ENCODE data around the gene OR2A14. TPM values are rescaled to one million over a fixed set of nuclear protein-coding genes. Genes with fewer than 3 reads are reported as not detected.

Gene OR2A14, protein sequence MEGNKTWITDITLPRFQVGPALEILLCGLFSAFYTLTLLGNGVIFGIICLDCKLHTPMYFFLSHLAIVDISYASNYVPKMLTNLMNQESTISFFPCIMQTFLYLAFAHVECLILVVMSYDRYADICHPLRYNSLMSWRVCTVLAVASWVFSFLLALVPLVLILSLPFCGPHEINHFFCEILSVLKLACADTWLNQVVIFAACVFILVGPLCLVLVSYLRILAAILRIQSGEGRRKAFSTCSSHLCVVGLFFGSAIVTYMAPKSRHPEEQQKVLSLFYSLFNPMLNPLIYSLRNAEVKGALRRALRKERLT
- polyA plus RNA-seq (2012; ENCODE audit: missing spikeins) = not detected

DNA sequence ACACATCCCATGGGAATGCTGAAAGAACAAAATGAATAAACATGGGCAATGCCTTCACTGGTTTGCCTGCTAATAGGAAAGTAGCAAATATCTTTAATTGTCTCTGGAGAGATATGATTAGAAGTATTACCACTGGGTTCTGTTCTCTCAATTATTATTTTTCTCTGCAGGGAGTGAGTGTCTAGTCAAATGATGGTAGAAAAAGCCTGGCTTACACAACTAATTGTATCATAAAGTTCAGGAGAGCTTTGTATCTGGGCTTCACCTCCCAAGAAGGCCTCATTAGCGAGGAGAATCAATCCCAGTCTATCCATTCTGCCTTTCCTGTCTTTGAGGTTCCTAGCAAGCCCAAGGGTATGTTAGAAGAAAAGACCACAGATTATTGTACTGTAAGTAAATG is at the start of gene OR2A14:
OR2A14 (plus strand) TSS at position 301 of the 400 bp plus-strand sequence. CDS start 5,937 bp downstream, outside the sequence.
- no peak for FAIRE-seq
- DNase-seq (ENCODE audit: insufficient read length) = no peak
- TF ChIP-seq POLR2AphosphoS5 (IDR thresholded peaks at IDR 0.05; ENCODE audit: low read depth, low read length) = no peak
- no peak for TF ChIP-seq POLR2A (IDR thresholded peaks at IDR 0.05; ENCODE audit: low read depth, low read length)
- no peak for TF ChIP-seq TAF1 (IDR thresholded peaks at IDR 0.05; ENCODE audit: borderline replicate concordance, low read depth, low read length)

DNA sequence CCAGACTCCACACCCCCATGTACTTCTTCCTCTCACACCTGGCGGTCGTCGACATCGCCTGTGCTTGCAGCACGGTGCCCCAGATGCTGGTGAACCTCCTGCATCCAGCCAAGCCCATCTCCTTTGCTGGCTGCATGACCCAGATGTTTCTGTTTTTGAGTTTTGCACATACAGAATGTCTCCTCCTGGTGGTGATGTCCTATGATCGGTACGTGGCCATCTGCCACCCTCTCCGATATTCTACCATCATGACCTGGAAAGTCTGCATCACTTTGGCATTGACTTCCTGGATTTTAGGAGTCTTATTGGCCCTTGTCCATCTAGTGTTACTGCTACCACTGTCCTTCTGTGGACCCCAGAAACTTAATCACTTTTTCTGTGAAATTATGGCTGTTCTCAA is 48.6 kb upstream of the OR2A14 start:
- FAIRE-seq (no peak), DNase-seq (ENCODE audit: insufficient read length) (no peak)
- TF ChIP-seq POLR2A (IDR thresholded peaks at IDR 0.05; ENCODE audit: low read depth, low read length) = no peak

DNA sequence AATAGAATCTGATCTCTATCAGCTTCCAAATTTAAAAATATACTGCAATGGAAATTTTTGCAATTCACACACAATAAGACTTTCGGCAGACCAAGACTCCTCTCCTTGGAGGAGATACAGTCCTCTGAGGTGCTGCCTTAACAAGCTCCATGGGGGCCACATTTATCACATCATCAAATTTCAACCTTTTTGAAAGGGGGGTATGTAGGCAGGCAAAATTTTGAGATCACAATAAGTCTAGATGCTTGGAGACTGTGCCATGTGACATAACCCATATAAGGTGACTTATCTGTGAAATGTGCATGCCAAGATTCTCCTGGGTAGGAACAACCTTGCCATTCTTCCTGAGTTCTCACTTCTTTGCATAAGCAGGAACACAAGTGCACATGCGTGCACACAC is 37.0 kb upstream of the OR2A14 start, which contains the start of gene OR2A12:
OR2A12 (plus strand) TSS at position 301 of the 400 bp plus-strand sequence. CDS start 8,830 bp downstream, outside the sequence.
- no peak for DNase-seq (ENCODE audit: insufficient read length)
- FAIRE-seq = no peak
- TF ChIP-seq TAF1 (IDR thresholded peaks at IDR 0.05; ENCODE audit: borderline replicate concordance, low read depth, low read length) = no peak
- no peak for TF ChIP-seq POLR2A (IDR thresholded peaks at IDR 0.05; ENCODE audit: low read depth, low read length)
- TF ChIP-seq POLR2AphosphoS5 (IDR thresholded peaks at IDR 0.05; ENCODE audit: low read depth, low read length) = no peak

DNA sequence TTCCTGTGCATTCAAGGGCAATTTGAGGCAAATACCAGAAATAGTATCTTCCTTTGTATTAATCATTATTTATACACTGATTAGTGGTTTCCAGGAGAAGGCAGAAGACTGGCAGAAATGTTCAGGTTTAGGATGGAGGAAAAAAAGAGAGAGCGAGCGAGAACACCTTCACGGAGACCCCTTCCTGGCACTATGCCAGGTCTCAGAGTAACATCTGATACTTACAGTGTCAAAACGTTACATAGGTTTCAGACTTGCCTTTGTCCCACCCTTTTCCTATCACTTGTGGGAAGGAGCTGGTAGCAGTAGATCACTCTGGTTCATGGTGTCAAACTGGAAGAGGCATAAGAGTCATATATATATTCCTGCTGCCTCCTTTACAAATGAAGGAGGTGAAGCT is 36.2 kb upstream of the OR2A14 start:
- FAIRE-seq = no peak

DNA sequence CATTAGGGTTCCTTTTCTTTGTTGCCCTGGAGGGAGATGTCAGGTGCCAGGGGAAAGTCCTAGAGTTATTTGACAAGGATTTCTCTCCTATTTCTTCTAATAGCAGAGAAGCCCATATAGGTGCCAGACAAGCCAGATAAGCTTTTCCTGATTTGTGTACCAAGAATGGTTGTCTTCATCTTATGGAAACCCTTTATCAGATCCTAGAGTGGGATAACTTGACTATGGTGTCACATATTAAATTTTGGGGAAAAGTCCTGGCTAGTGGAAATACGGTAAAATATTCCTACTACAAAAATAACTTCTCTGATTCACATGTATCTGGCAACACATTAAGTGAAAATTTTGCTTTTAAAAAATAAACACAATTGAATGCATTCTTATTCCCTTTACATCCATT is 35.7 kb upstream of the OR2A14 start:
- TF ChIP-seq POLR2A (IDR thresholded peaks at IDR 0.05; ENCODE audit: low read depth, low read length) = no peak
- TF ChIP-seq TAF1 (IDR thresholded peaks at IDR 0.05; ENCODE audit: borderline replicate concordance, low read depth, low read length) = no peak
- no peak for DNase-seq (ENCODE audit: insufficient read length)
- FAIRE-seq = no peak

More for the DNA sequence above, 36.2 kb upstream of the OR2A14 start:
- no peak for DNase-seq (ENCODE audit: insufficient read length)
- TF ChIP-seq POLR2AphosphoS5 (IDR thresholded peaks at IDR 0.05; ENCODE audit: low read depth, low read length) (no peak), POLR2A (IDR thresholded peaks at IDR 0.05; ENCODE audit: low read depth, low read length) (no peak), TAF1 (IDR thresholded peaks at IDR 0.05; ENCODE audit: borderline replicate concordance, low read depth, low read length) (no peak)

DNA sequence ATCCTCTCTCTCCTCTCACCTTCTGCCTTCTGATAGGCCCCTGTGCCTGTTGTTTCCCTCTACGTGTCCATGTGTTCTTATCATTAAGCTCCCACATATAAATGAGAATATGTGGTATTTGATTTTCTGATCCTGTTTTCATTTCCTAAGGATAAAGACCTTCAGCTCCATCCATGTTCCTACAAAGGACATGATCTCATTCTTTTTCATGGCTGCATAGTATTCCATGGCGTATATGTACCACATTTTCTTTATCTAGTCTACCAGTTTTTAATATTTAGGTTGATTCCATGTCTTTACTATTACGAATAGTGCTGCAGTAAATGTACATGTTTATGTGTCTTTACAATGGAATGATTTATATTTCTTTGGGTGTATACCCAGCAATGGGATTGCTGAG is 32.3 kb upstream of the OR2A14 start:
- TF ChIP-seq POLR2A (IDR thresholded peaks at IDR 0.05; ENCODE audit: low read depth, low read length) = no peak
- TF ChIP-seq TAF1 (IDR thresholded peaks at IDR 0.05; ENCODE audit: borderline replicate concordance, low read depth, low read length) = no peak
- TF ChIP-seq POLR2AphosphoS5 (IDR thresholded peaks at IDR 0.05; ENCODE audit: low read depth, low read length) = no peak
- FAIRE-seq (no peak), DNase-seq (ENCODE audit: insufficient read length) (no peak)

DNA sequence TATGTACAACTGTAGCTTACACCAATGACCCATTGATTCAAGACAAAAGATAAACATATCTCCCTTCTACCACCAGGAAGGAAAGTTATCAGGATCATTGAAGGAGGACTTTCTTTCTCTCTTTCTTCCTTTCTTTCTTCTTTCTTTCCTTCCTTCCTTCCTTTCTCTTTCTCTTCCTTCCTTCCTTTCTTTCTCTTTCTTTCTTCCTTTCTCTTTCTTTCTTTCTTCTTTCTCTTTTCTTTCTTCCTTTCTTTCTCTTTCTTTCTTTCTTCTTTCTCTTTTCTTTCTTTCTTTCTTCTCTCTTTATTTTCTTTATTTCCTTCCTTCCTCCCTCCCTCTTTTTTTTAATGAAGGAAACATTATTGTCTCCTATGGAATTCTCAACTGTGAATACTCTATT is 24.2 kb upstream of the OR2A14 start:
- DNase-seq (ENCODE audit: insufficient read length) = no peak
- no peak for TF ChIP-seq POLR2AphosphoS5 (IDR thresholded peaks at IDR 0.05; ENCODE audit: low read depth, low read length)
- no peak for TF ChIP-seq TAF1 (IDR thresholded peaks at IDR 0.05; ENCODE audit: borderline replicate concordance, low read depth, low read length)
- no peak for TF ChIP-seq POLR2A (IDR thresholded peaks at IDR 0.05; ENCODE audit: low read depth, low read length)
- no peak for FAIRE-seq

DNA sequence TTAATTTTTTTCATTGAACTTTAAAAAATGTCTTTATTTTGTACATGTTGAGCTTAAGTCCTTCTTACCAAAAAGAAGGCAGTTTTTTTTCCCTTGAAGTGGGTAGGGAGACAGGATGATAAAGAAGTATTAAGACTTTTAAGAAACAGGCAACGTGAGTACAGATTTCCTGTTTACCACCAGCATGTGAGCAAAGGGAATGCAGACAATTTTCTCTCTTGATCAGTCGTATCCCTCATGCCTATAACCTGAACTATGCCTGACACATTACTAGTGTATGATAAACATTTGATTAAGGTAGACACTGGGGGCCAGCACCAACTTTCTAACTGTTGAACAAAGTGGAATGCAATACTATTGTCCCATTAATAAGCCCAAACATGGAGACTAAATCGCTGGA is 22.4 kb upstream of the OR2A14 start:
- FAIRE-seq = no peak
- no peak for TF ChIP-seq POLR2A (IDR thresholded peaks at IDR 0.05; ENCODE audit: low read depth, low read length)
- no peak for DNase-seq (ENCODE audit: insufficient read length)

DNA sequence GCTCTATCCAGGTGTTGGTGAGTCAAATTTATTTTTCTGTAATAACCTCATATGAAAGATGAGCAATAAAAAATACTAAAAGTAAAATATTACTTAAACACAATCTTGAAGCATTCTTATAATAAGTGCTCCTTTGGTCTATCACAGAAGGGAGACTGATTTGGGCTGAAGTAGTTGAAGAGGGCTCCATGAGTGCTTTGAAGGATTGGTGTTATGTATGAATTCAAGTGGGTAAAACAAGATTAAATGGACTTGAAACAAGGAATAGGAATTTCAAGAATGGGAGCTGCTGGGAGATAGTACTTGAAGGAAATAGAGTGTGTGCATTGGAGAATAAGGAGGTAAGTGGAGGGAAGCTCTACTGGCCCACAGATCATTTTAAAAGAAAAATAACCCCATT is 20.9 kb upstream of the OR2A14 start:
- FAIRE-seq = no peak
- DNase-seq (ENCODE audit: insufficient read length) = no peak
- TF ChIP-seq POLR2A (IDR thresholded peaks at IDR 0.05; ENCODE audit: low read depth, low read length) (no peak), POLR2AphosphoS5 (IDR thresholded peaks at IDR 0.05; ENCODE audit: low read depth, low read length) (no peak), TAF1 (IDR thresholded peaks at IDR 0.05; ENCODE audit: borderline replicate concordance, low read depth, low read length) (no peak)

DNA sequence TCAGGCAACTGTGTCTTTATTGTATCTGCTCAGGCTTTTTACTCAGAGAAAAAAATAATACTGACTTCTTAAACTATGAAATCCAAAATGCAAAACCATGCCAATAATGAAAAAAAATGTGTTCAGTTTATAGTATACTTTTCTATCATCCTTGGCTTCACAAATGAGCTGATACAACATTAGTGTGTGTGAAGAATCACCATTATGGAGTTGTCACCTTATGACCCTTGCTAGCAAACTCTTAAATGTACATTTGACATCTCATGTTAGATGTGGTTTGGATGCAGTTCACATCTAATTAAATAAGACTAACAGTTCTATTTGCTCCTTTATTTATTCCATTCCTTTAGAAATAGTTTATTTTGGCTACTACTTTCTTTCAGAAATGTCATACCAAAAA is 17.8 kb upstream of the OR2A14 start:
- TF ChIP-seq POLR2A (IDR thresholded peaks at IDR 0.05; ENCODE audit: low read depth, low read length) (no peak), POLR2AphosphoS5 (IDR thresholded peaks at IDR 0.05; ENCODE audit: low read depth, low read length) (no peak), TAF1 (IDR thresholded peaks at IDR 0.05; ENCODE audit: borderline replicate concordance, low read depth, low read length) (no peak)
- DNase-seq (ENCODE audit: insufficient read length) (no peak), FAIRE-seq (no peak)

DNA sequence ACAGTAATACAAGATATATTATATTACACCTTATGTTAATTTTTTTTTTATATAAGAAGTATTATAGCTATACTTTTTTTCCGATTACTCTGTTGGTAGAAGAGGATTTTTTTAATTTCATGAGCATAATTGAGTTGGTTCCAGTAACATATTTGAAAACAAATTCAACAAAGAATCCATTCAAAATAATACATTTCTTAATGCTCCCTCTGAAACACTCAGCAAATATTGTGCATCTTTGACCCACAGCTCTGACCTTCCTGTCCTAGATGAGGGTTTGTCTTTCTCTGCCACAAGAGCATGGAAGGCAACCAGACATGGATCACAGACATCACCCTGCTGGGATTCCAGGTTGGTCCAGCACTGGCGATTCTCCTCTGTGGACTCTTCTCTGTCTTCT is 13.7 kb upstream of the OR2A14 start, which contains the start of gene OR2A2:
OR2A2 (plus strand) TSS at position 301 of the 400 bp plus-strand sequence; CDS start at position 301, 0 bp downstream.
- DNase-seq (ENCODE audit: insufficient read length) = no peak
- no peak for FAIRE-seq
- TF ChIP-seq TAF1 (IDR thresholded peaks at IDR 0.05; ENCODE audit: borderline replicate concordance, low read depth, low read length) = no peak
- TF ChIP-seq POLR2A (IDR thresholded peaks at IDR 0.05; ENCODE audit: low read depth, low read length) = no peak
- no peak for TF ChIP-seq POLR2AphosphoS5 (IDR thresholded peaks at IDR 0.05; ENCODE audit: low read depth, low read length)

DNA sequence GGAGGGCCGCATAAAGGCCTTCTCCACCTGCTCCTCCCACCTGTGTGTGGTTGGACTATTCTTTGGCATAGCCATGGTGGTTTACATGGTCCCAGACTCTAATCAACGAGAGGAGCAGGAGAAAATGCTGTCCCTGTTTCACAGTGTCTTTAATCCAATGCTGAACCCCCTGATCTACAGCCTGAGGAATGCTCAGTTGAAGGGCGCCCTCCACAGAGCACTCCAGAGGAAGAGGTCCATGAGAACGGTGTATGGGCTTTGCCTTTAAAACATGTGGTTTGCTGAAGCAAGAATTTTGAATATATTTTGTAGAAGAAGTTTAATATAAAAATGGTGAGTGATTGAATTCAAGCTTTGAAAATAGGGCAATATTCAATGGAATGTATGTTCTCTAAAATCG is 12.7 kb upstream of the OR2A14 start:
- FAIRE-seq = no peak
- TF ChIP-seq TAF1 (IDR thresholded peaks at IDR 0.05; ENCODE audit: borderline replicate concordance, low read depth, low read length) (no peak), POLR2AphosphoS5 (IDR thresholded peaks at IDR 0.05; ENCODE audit: low read depth, low read length) (no peak), POLR2A (IDR thresholded peaks at IDR 0.05; ENCODE audit: low read depth, low read length) (no peak)

More for the DNA sequence above, 12.7 kb upstream of the OR2A14 start:
- no peak for DNase-seq (ENCODE audit: insufficient read length)
